ENCODE measurements around the gene OR2B6.
"Not testable (repeated sequence)": the region's sequence is repeated elsewhere in the genome, so short reads cannot be mapped to it uniquely, and the experiment has no call there.

The OR2B6 gene

GRCh38 chr6:27924179-27924578 is 32.9 kb upstream of the OR2B6 start:
- Histone ChIP-seq H3K9ac (ENCODE audit: low read depth, low read length, poor library complexity, severe bottlenecking) (no peak overlapping the region), H3K36me3 (ENCODE audit: insufficient read depth, low read length) (no peaks in the 10 kb centered on the region)

GRCh38 chr6:27928041-27928440 is 29.0 kb upstream of the OR2B6 start:
- not testable (repeated sequence) for H3K36me3 ChIP-seq (ENCODE audit: insufficient read depth, low read length); H2AFZ ChIP-seq (ENCODE audit: low read length); H3K4me3 ChIP-seq (ENCODE audit: low read length, poor library complexity, severe bottlenecking); H3K9me3 ChIP-seq (ENCODE audit: insufficient read depth, low read depth, low read length); H3K9me2 ChIP-seq (replicated peaks; ENCODE audit: low read depth, low read length); H4K20me1 ChIP-seq (ENCODE audit: insufficient read depth, low read length, poor library complexity, severe bottlenecking); H3F3A ChIP-seq (ENCODE audit: low read depth); H3K27me3 ChIP-seq (ENCODE audit: insufficient read depth, low read length, poor library complexity, severe bottlenecking); H3K4me2 ChIP-seq (ENCODE audit: low read depth, low read length, poor library complexity, severe bottlenecking); H3K4me1 ChIP-seq (ENCODE audit: insufficient read depth, low read length, poor library complexity, severe bottlenecking); H3K9ac ChIP-seq (ENCODE audit: low read depth, low read length, poor library complexity, severe bottlenecking); H3K79me2 ChIP-seq (ENCODE audit: insufficient read depth, low read length)

More at GRCh38 chr6:27924179-27924578, 32.9 kb upstream of the OR2B6 start:
- H3K4me2 ChIP-seq (ENCODE audit: low read depth, low read length, poor library complexity, severe bottlenecking), result no peak overlapping the region
- H3K79me2 ChIP-seq (ENCODE audit: insufficient read depth, low read length), result no peaks in the 10 kb centered on the region
- H3K27me3 ChIP-seq (ENCODE audit: insufficient read depth, low read length, poor library complexity, severe bottlenecking), result no peaks in the 10 kb centered on the region
- no peaks in the 10 kb centered on the region for H3F3A ChIP-seq (ENCODE audit: low read depth)
- H3K4me1 ChIP-seq (ENCODE audit: insufficient read depth, low read length, poor library complexity, severe bottlenecking), result no peaks in the 10 kb centered on the region
- no peak for TF ChIP-seq CTCF (conservative IDR thresholded peaks at IDR 0.05; ENCODE audit: low read length)
- no peak for TF ChIP-seq EZH2phosphoT487 (IDR thresholded peaks at IDR 0.05; ENCODE audit: borderline replicate concordance)
- no peaks in the 10 kb centered on the region for H3K9me3 ChIP-seq (ENCODE audit: insufficient read depth, low read depth, low read length)
- H2AFZ ChIP-seq (ENCODE audit: low read length), result no peak overlapping the region
- H3K4me3 ChIP-seq (ENCODE audit: low read length, poor library complexity, severe bottlenecking), result no peak overlapping the region
- no peaks in the 10 kb centered on the region for H4K20me1 ChIP-seq (ENCODE audit: insufficient read depth, low read length, poor library complexity, severe bottlenecking)
- H3K9me2 ChIP-seq (replicated peaks; ENCODE audit: low read depth, low read length), result no peaks in the 10 kb centered on the region

- H2AFZ ChIP-seq (ENCODE audit: low read length); H3K4me1 ChIP-seq (ENCODE audit: insufficient read depth, low read length, poor library complexity, severe bottlenecking); H3K79me2 ChIP-seq (ENCODE audit: insufficient read depth, low read length); H3K9me2 ChIP-seq (replicated peaks; ENCODE audit: low read depth, low read length); H3F3A ChIP-seq (ENCODE audit: low read depth); H3K36me3 ChIP-seq (ENCODE audit: insufficient read depth, low read length); H3K27me3 ChIP-seq (ENCODE audit: insufficient read depth, low read length, poor library complexity, severe bottlenecking); H3K9ac ChIP-seq (ENCODE audit: low read depth, low read length, poor library complexity, severe bottlenecking); H3K9me3 ChIP-seq (ENCODE audit: insufficient read depth, low read depth, low read length); H3K4me3 ChIP-seq (ENCODE audit: low read length, poor library complexity, severe bottlenecking); H3K4me2 ChIP-seq (ENCODE audit: low read depth, low read length, poor library complexity, severe bottlenecking); H4K20me1 ChIP-seq (ENCODE audit: insufficient read depth, low read length, poor library complexity, severe bottlenecking): not testable (repeated sequence)
Measured at GRCh38 chr6:27929930-27930329, 27.1 kb upstream of the OR2B6 start.

GRCh38 chr6:27931209-27931608 is 25.8 kb upstream of the OR2B6 start:
- Histone ChIP-seq H2AFZ (ENCODE audit: low read length) (no peak overlapping the region), H4K20me1 (ENCODE audit: insufficient read depth, low read length, poor library complexity, severe bottlenecking) (no peaks in the 10 kb centered on the region), H3K4me3 (ENCODE audit: low read length, poor library complexity, severe bottlenecking) (no peak overlapping the region), H3K9me3 (ENCODE audit: insufficient read depth, low read depth, low read length) (no peaks in the 10 kb centered on the region), H3K36me3 (ENCODE audit: insufficient read depth, low read length) (no peaks in the 10 kb centered on the region), H3F3A (ENCODE audit: low read depth) (no peaks in the 10 kb centered on the region), H3K4me2 (ENCODE audit: low read depth, low read length, poor library complexity, severe bottlenecking) (no peak overlapping the region), H3K27me3 (ENCODE audit: insufficient read depth, low read length, poor library complexity, severe bottlenecking) (no peaks in the 10 kb centered on the region), H3K4me1 (ENCODE audit: insufficient read depth, low read length, poor library complexity, severe bottlenecking) (no peaks in the 10 kb centered on the region), H3K9me2 (replicated peaks; ENCODE audit: low read depth, low read length) (no peaks in the 10 kb centered on the region), H3K79me2 (ENCODE audit: insufficient read depth, low read length) (no peaks in the 10 kb centered on the region), H3K9ac (ENCODE audit: low read depth, low read length, poor library complexity, severe bottlenecking) (no peak overlapping the region)
- no peak for TF ChIP-seq EZH2phosphoT487 (IDR thresholded peaks at IDR 0.05; ENCODE audit: borderline replicate concordance)
- no peak for TF ChIP-seq CTCF (conservative IDR thresholded peaks at IDR 0.05; ENCODE audit: low read length)
